ENCODE data around the gene HSF2.

DNA sequence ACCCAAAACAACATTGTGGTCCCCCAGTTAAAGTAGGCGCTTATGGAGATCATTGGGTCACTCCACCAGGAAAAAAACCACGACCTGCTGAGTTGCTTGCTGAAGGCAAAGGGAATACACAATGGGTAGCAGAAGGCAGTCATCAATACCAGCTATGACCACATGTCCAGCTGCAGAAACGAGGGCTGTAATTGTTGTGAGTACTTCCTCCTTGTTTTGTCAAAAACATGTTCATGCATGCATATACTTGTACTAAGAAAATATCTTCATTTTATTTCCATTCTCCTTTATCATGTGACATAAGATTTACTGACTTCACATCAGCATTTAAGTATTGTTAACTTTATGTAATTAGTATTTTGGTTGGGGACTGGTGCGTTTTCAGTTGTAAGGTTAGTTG lies 55.2 kb downstream of the HSF2 start:
- TF ChIP-seq, protein P1, sequence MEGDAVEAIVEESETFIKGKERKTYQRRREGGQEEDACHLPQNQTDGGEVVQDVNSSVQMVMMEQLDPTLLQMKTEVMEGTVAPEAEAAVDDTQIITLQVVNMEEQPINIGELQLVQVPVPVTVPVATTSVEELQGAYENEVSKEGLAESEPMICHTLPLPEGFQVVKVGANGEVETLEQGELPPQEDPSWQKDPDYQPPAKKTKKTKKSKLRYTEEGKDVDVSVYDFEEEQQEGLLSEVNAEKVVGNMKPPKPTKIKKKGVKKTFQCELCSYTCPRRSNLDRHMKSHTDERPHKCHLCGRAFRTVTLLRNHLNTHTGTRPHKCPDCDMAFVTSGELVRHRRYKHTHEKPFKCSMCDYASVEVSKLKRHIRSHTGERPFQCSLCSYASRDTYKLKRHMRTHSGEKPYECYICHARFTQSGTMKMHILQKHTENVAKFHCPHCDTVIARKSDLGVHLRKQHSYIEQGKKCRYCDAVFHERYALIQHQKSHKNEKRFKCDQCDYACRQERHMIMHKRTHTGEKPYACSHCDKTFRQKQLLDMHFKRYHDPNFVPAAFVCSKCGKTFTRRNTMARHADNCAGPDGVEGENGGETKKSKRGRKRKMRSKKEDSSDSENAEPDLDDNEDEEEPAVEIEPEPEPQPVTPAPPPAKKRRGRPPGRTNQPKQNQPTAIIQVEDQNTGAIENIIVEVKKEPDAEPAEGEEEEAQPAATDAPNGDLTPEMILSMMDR (IDR thresholded peaks at IDR 0.05; ENCODE audit: low read length) = no peak
- no peak for TF ChIP-seq EZH2 (IDR thresholded peaks at IDR 0.05; ENCODE audit: borderline replicate concordance, low read length)

Measured in OCI-LY1 (cell line).